GM12878 (cell line): Measurements from ENCODE around the gene C19orf67. TPM values are rescaled to one million over a fixed set of nuclear protein-coding genes. Genes with fewer than 3 reads are reported as not detected.

Source experiments
- ATAC-seq: fragments of 200-7000 bp; cut with Tn5 transposase; 3 replicates; pipeline ENCODE4 v1.9.1; 2020; ENCODE audit warnings: mild to moderate bottlenecking, moderate library complexity
- BruUV-seq: library from RNA; stranded (reverse); fragments of 400-500 nt; replicated peaks from 2 replicates; lab custom pipeline; 2021; lab: Mats Ljungman, UMichigan
- CTCF ChIA-PET: fragments of 300-600 bp; sonication (Branson Sonifier 250); formaldehyde crosslinking; extraction: SDS; loops from one replicate; lab custom pipeline; 2021; ENCODE audit warnings: inconsistent platforms; lab: Yijun Ruan, JAX
- POLR2A ChIA-PET: fragments of 350-600 bp; formaldehyde crosslinking; extraction: SDS; loops from one replicate; lab custom pipeline; 2021; ENCODE audit warnings: inconsistent platforms; lab: Charles Lee
- RAD21 ChIA-PET: fragments of 300-600 bp; sonication (Branson Sonifier 250); formaldehyde crosslinking; loops from one replicate; lab custom pipeline; 2023; ENCODE audit warnings: antibody characterized with exemption; ENCODE audit not compliant: unreplicated experiment; lab: Charles Lee
- SMC1A ChIA-PET: fragments of 300-600 bp; sonication (Branson Sonifier 250); formaldehyde crosslinking; loops from one replicate; lab custom pipeline; 2023; ENCODE audit not compliant: unreplicated experiment, uncharacterized antibody; lab: Charles Lee
- DNase-seq: peaks from one replicate; pipeline ENCODE4 v3.0.0-alpha.2; 2011; ENCODE audit warnings: low read depth, low spot score
- FAIRE-seq: peaks from 3 replicates; lab custom pipeline; 2011; peaks lifted over from hg19 to GRCh38; lab: Jason Lieb, UNC
- H2AFZ ChIP-seq: 2 replicates; pipeline ENCODE4 v1.6.0; 2011; ENCODE audit warnings: low read depth, low read length, control low read depth; ENCODE audit not compliant: control insufficient read depth
- H3K27ac ChIP-seq: 2 replicates; pipeline ENCODE4 v1.5.1; 2011; ENCODE audit warnings: control low read depth; ENCODE audit not compliant: control insufficient read depth, insufficient read depth
- H3K27me3 ChIP-seq, 2 experiments: replicated peaks in 1 of 2; 2 replicates each; pipeline versions ENCODE4 v1.6.0 to v1.6.1; 2011; ENCODE audit warnings: low read length in 1 of 2; ENCODE audit not compliant: control insufficient read depth in 2 of 2, insufficient read depth in 2 of 2
- H3K36me3 ChIP-seq, 2 experiments: 2 replicates each; pipeline ENCODE4 v1.5.1; 2011; ENCODE audit warnings: low read length in 1 of 2; ENCODE audit not compliant: control insufficient read depth in 2 of 2, insufficient read depth in 2 of 2
- H3K4me1 ChIP-seq: 2 replicates; pipeline ENCODE4 v1.6.1; 2011; ENCODE audit warnings: mild to moderate bottlenecking, low read length, moderate library complexity, mixed read lengths; ENCODE audit not compliant: control insufficient read depth, insufficient read depth
- H3K4me2 ChIP-seq: 2 replicates; pipeline ENCODE4 v1.6.0; 2011; ENCODE audit warnings: control low read depth; ENCODE audit not compliant: control insufficient read depth, insufficient read depth
- H3K4me3 ChIP-seq: fragments of 200-600 bp; sonication (generic); 2 replicates; pipeline ENCODE4 v1.5.1; 2016
- H3K79me2 ChIP-seq: 2 replicates; pipeline ENCODE4 v1.6.0; 2011; ENCODE audit warnings: low read length; ENCODE audit not compliant: control insufficient read depth, insufficient read depth
- H3K9ac ChIP-seq: 2 replicates; pipeline ENCODE4 v1.8.0; 2011; ENCODE audit warnings: low read length, control low read depth, mixed read lengths; ENCODE audit not compliant: control insufficient read depth, insufficient read depth
- H3K9me3 ChIP-seq: replicated peaks from 3 replicates; pipeline ENCODE4 v1.5.1; 2011; ENCODE audit warnings: mild to moderate bottlenecking, low read length; ENCODE audit not compliant: control insufficient read depth, insufficient read depth
- H4K20me1 ChIP-seq: 2 replicates; pipeline ENCODE4 v1.6.0; 2011; ENCODE audit not compliant: control insufficient read depth, insufficient read depth
- CREB1 ChIP-seq: IDR thresholded peaks from 2 replicates; pipeline ENCODE4 v1.6.1; 2012; ENCODE audit warnings: low read depth, mild to moderate bottlenecking, inconsistent platforms
- ESRRA ChIP-seq: IDR thresholded peaks from 2 replicates; pipeline ENCODE4 v1.6.1; 2012; ENCODE audit warnings: mild to moderate bottlenecking, low read length, improper control_type of control experiment
- FOS ChIP-seq: IDR thresholded peaks from 3 replicates; pipeline ENCODE4 v1.6.1; 2011; ENCODE audit warnings: borderline replicate concordance; ENCODE audit not compliant: insufficient read length; ENCODE audit errors: extremely low read depth
- MAX ChIP-seq: IDR thresholded peaks from 2 replicates; pipeline ENCODE4 v1.6.1; 2012; ENCODE audit warnings: low read depth, low read length, improper control_type of control experiment
- NFIC ChIP-seq: IDR thresholded peaks from 2 replicates; pipeline ENCODE4 v1.6.1; 2012; ENCODE audit warnings: low read depth, mild to moderate bottlenecking, inconsistent platforms, low read length, moderate library complexity
- RAD51 ChIP-seq: fragments of 450-650 bp; IDR thresholded peaks from 2 replicates; pipeline ENCODE4 v1.6.1; 2016; ENCODE audit warnings: moderate library complexity, mild to moderate bottlenecking, inconsistent platforms
- RBBP5 ChIP-seq: fragments of 200-600 bp; sonication (generic); conservative IDR thresholded peaks from 2 replicates; pipeline ENCODE4 v1.6.1; 2016
- SKIL ChIP-seq: fragments of 450-650 bp; IDR thresholded peaks from 2 replicates; pipeline ENCODE4 v1.6.1; 2017; ENCODE audit warnings: mild to moderate bottlenecking, low read depth, inconsistent platforms; ENCODE audit not compliant: poor library complexity, severe bottlenecking
- STAT3 ChIP-seq: IDR thresholded peaks from 2 replicates; pipeline ENCODE4 v1.6.1; 2011; ENCODE audit warnings: low read depth, low read length, improper control_type of control experiment
- TCF3 ChIP-seq: IDR thresholded peaks from 2 replicates; pipeline ENCODE4 v1.6.1; 2012; ENCODE audit warnings: low read depth, mild to moderate bottlenecking, low read length, borderline replicate concordance; ENCODE audit not compliant: insufficient read depth
- TCF7 ChIP-seq: IDR thresholded peaks from 2 replicates; pipeline ENCODE4 v1.6.1; 2014; ENCODE audit warnings: antibody characterized with exemption, borderline replicate concordance
- ZNF622 ChIP-seq: fragments of 450-650 bp; IDR thresholded peaks from 2 replicates; pipeline ENCODE4 v1.6.1; 2017; ENCODE audit warnings: mild to moderate bottlenecking, inconsistent platforms
- ZSCAN29 ChIP-seq: fragments of 450-650 bp; IDR thresholded peaks from 2 replicates; pipeline ENCODE4 v1.6.1; 2017; ENCODE audit warnings: mild to moderate bottlenecking, moderate library complexity
- WGBS: methylation state at CpG from one replicate; pipeline ENCODE4 v1.1.6; 2016; ENCODE audit warnings: low lambda C conversion rate; ENCODE audit not compliant: insufficient replicate concordance, insufficient coverage; ENCODE audit errors: missing lambda C conversion rate; 5-methylcytosine and 5-hydroxymethylcytosine counted together
- in situ Hi-C: fragments of 300-500 bp; cut with MboI; formaldehyde crosslinking; loops from 9 replicates; pipeline ENCODE4 v1.14.3; 2018; ENCODE audit warnings: mixed read lengths
- intact Hi-C: fragments of 100-400 bp; cut with micrococcal nuclease; formaldehyde crosslinking; loops from one replicate; pipeline ENCODE4 v1.14.2; 2022; ENCODE audit not compliant: unreplicated experiment
- polyA plus RNA-seq, 11 experiments: library from polyadenylated mRNA; depleted of rRNA in 4 of 11; unstranded in 6 of 11; stranded (reverse) in 5 of 11; fragments of >200 nt; fragmentation: Nextera tagmentation in 4 of 11; fragmentation: Illumina TruSeq in 1 of 11; extraction: Ambion mirVana in 4 of 11; extraction: Trizol in 1 of 11; gene quantifications; 1 replicate in 1 of 11; 2 replicates in 10 of 11; pipeline versions ENCODE4 v1.2.1 to v1.2.3, GENCODE V29; 2011 to 2016; ENCODE audit warnings: inconsistent platforms in 2 of 11, missing spikeins in 2 of 11, low read depth in 1 of 11
- total RNA-seq, 4 experiments: library from RNA; depleted of rRNA in 3 of 4; stranded (reverse); fragments of >200 nt in 3 of 4; fragmentation: Illumina TruSeq in 1 of 4; extraction: Trizol in 1 of 4; gene quantifications; 2 replicates each; pipeline versions ENCODE4 v1.2.1 to v1.2.3, GENCODE V29; 2013 to 2021

Gene C19orf67
- total and polyA plus RNA-seq, 10 of the 15 experiments (the other 5 are each of a cell fraction or from before 2014, with no cell fraction given) = 0.14 TPM; not detected in 9

GRCh38 chr19:14066134-14066533 lies 19.4 kb downstream of the C19orf67 start:
- Histone ChIP-seq H3K4me2 (no peak overlapping the region), H4K20me1 (no peaks in the 10 kb centered on the region), H3K36me3 (no peaks in the 10 kb centered on the region), H3K9ac (no peak overlapping the region)
- intact Hi-C loops = no loop called here
- no TSS peak for BruUV-seq
- TF ChIP-seq FOS (no peak), TCF7 (no peak), SKIL (no peak), RAD51 (no peak), ZSCAN29 (no peak), STAT3 (no peak), MAX (no peak), TCF3 (no peak), ESRRA (no peak), CREB1 (no peak), ZNF622 (no peak), NFIC (no peak), RBBP5 (no peak)
- TF ChIP-seq, all 136 proteins: peak for 0
- ATAC-seq (no peak), DNase-seq (no peak), FAIRE-seq (no peak)
- ChIA-PET SMC1A (interaction anchor here (1.0 kb wide), 1 partner anchor 25 kb away, joined by 3 read pairs; no protein-coding TSS in a partner anchor), POLR2A (no interaction called here), RAD21 (no interaction called here), CTCF (interaction anchor here (0.6 kb wide), 1 partner anchor 576 kb away, joined by 3 read pairs; no protein-coding TSS in a partner anchor)
- Histone ChIP-seq H3K4me3 (no peak overlapping the region), H3K79me2 (no peaks in the 10 kb centered on the region), H3K27me3 (no peaks in the 10 kb centered on the region), H3K27ac (no peak overlapping the region), H3K4me1 (no peaks in the 10 kb centered on the region), H2AFZ (no peak overlapping the region), H3K9me3 (no peaks in the 10 kb centered on the region)
- in situ Hi-C loops = loop anchor here (25.0 kb wide), 1 partner anchor 779 kb away; no protein-coding TSS in a partner anchor
- 0% methylated on average over 2 of the region's 2 CpGs for WGBS
